ENCODE data around the gene ME3.

GRCh38 chr11:86440305-86440716 lies 232.1 kb downstream of the ME3 start:
- TF ChIP-seq, protein P1, sequence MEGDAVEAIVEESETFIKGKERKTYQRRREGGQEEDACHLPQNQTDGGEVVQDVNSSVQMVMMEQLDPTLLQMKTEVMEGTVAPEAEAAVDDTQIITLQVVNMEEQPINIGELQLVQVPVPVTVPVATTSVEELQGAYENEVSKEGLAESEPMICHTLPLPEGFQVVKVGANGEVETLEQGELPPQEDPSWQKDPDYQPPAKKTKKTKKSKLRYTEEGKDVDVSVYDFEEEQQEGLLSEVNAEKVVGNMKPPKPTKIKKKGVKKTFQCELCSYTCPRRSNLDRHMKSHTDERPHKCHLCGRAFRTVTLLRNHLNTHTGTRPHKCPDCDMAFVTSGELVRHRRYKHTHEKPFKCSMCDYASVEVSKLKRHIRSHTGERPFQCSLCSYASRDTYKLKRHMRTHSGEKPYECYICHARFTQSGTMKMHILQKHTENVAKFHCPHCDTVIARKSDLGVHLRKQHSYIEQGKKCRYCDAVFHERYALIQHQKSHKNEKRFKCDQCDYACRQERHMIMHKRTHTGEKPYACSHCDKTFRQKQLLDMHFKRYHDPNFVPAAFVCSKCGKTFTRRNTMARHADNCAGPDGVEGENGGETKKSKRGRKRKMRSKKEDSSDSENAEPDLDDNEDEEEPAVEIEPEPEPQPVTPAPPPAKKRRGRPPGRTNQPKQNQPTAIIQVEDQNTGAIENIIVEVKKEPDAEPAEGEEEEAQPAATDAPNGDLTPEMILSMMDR (IDR thresholded peaks at IDR 0.05), result no peak
- TF ChIP-seq POLR2A (IDR thresholded peaks at IDR 0.05) (no peak), EP300 (IDR thresholded peaks at IDR 0.05) (peak in 1 of 2 donors; percentile 61)
